OCI-LY7 (cell line): Measurements from ENCODE around the gene KLRC2. TPM values are rescaled to one million over a fixed set of nuclear protein-coding genes. Genes with fewer than 3 reads are reported as not detected.
"Not testable (repeated sequence)": the region's sequence is repeated elsewhere in the genome, so short reads cannot be mapped to it uniquely, and the experiment has no call there.

Experiments used
- BruUV-seq: library from RNA; stranded (reverse); fragments of 400-500 nt; replicated peaks from 2 replicates; lab custom pipeline; 2021; lab: Mats Ljungman, UMichigan
- CTCF ChIA-PET: fragments of 300-600 bp; sonication (Branson Sonifier 250); formaldehyde crosslinking; loops from one replicate; lab custom pipeline; 2022; ENCODE audit warnings: antibody characterized with exemption; ENCODE audit not compliant: unreplicated experiment; lab: Charles Lee
- POLR2A ChIA-PET: fragments of 300-600 bp; sonication (Branson Sonifier 250); formaldehyde crosslinking; loops from one replicate; lab custom pipeline; 2022; ENCODE audit warnings: antibody characterized with exemption; lab: Charles Lee
- DNase-seq: peaks from one replicate; pipeline ENCODE4 v3.0.0-alpha.2; 2015; ENCODE audit warnings: low spot score
- H2AFZ ChIP-seq: fragments of 200-600 bp; sonication (generic), shearing (Covaris generic); 2 replicates; pipeline ENCODE4 v1.6.1; 2014; ENCODE audit warnings: mild to moderate bottlenecking, antibody characterized with exemption, low read length, moderate library complexity
- H3K27ac ChIP-seq: fragments of 200-600 bp; sonication (generic); 2 replicates; pipeline ENCODE4 v1.5.1; 2014; ENCODE audit warnings: mixed run types, low read depth, mild to moderate bottlenecking, moderate library complexity, low read length, inconsistent platforms; ENCODE audit not compliant: poor library complexity, severe bottlenecking
- H3K36me3 ChIP-seq: fragments of 200-600 bp; sonication (generic); 2 replicates; pipeline ENCODE4 v1.6.1; 2014; ENCODE audit warnings: mild to moderate bottlenecking, antibody characterized with exemption, low read length, moderate library complexity, mixed read lengths; ENCODE audit not compliant: insufficient read depth
- H3K4me1 ChIP-seq: fragments of 200-600 bp; sonication (generic); 2 replicates; pipeline ENCODE4 v1.5.1; 2014; ENCODE audit warnings: mild to moderate bottlenecking, low read length; ENCODE audit not compliant: insufficient read depth, poor library complexity, severe bottlenecking
- H3K4me2 ChIP-seq: fragments of 200-600 bp; sonication (generic); 2 replicates; pipeline ENCODE4 v1.6.1; 2014; ENCODE audit warnings: mild to moderate bottlenecking, low read length
- H3K4me3 ChIP-seq: fragments of 200-600 bp; sonication (generic); 2 replicates; pipeline ENCODE4 v1.5.1; 2014; ENCODE audit warnings: mild to moderate bottlenecking, low read depth, low read length; ENCODE audit not compliant: poor library complexity, severe bottlenecking
- H3K79me2 ChIP-seq: fragments of 200-600 bp; sonication (generic); 2 replicates; pipeline ENCODE4 v1.6.1; 2016; ENCODE audit warnings: low read depth, mild to moderate bottlenecking, low read length, moderate library complexity, mixed read lengths; ENCODE audit not compliant: insufficient read depth
- H3K9me2 ChIP-seq: fragments of 200-600 bp; sonication (generic); 2 replicates; pipeline ENCODE4 v1.6.1; 2016; ENCODE audit warnings: mild to moderate bottlenecking, low read length, mixed read lengths; ENCODE audit not compliant: insufficient read depth
- H3K9me3 ChIP-seq: fragments of 200-600 bp; sonication (generic); 2 replicates; pipeline ENCODE4 v1.6.1; 2014; ENCODE audit warnings: mild to moderate bottlenecking, mixed run types, low read length, mixed read lengths
- H4K20me1 ChIP-seq: fragments of 200-600 bp; sonication (generic); 2 replicates; pipeline ENCODE4 v1.6.1; 2014; ENCODE audit warnings: mild to moderate bottlenecking, antibody characterized with exemption, low read length, moderate library complexity, mixed read lengths; ENCODE audit not compliant: insufficient read depth
- EZH2phosphoT487 ChIP-seq: fragments of 200-600 bp; sonication (generic); IDR thresholded peaks from 2 replicates; pipeline ENCODE4 v1.6.1; 2018; ENCODE audit warnings: low read depth, borderline replicate concordance, mild to moderate bottlenecking, mixed run types, antibody characterized with exemption, low read length, moderate library complexity, mixed read lengths
- intact Hi-C: fragments of 100-400 bp; cut with micrococcal nuclease; formaldehyde crosslinking; loops from one replicate; pipeline ENCODE4 v1.10.0; 2022; ENCODE audit not compliant: unreplicated experiment
- total RNA-seq, 2 experiments: library from RNA; depleted of rRNA in 1 of 2; stranded (reverse); fragments of >200 nt in 1 of 2; shearing (Covaris generic) in 1 of 2; gene quantifications; 2 replicates each; pipeline ENCODE4 v1.2.3, GENCODE V29; 2014 to 2022
- TF ChIP-seq, protein P1 (sequence below): fragments of 200-600 bp; sonication (generic); conservative IDR thresholded peaks from 2 replicates; pipeline ENCODE4 v1.5.1; 2014; ENCODE audit warnings: mild to moderate bottlenecking, antibody characterized with exemption, low read length, moderate library complexity, mixed read lengths

KLRC2 gene
- total RNA-seq, 2 experiments from 2014 or later: not detected

DNA sequence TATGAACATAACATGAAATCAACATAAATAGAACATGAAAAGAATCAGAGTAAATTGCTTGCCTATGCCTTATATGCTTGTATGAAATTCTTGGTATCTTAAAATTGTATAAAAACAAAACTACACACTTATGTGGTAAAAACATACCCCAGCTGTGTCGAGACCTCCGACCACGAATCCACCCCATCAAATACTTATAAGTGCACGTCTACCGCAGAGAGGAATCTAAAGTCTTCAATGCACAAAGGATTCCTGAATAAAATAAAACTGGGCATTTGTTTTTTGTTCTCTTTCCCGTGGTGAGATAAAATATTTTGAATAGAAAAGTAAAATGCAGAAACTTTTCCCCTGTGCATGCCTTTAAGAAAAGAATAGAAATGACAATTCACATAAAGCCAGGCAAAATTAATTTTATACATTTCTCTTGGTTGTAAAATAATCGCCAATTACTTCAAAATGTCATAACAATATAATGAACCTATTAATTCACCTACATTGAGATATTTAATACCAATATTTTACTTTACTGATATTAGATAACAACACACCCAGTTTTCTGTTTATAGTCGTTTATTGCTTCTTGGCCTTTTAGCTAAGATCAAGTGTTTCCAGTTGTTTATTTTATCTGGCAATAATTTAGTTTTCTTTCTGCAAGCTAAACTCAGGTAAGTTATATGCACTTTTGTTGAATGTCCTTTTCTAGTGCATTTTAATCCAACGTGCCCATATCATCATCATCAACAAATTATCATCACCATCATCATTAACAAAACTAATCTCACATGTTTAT lies 47.0 kb downstream of the KLRC2 start:
- H3K4me3 ChIP-seq: peak overlapping the region; percentile 68
- H3K27ac ChIP-seq: peak overlapping the region; percentile 97
- peak overlapping the region; percentile 91 for H2AFZ ChIP-seq
- ChIA-PET POLR2A (interaction anchor here (0.6 to 5.0 kb wide), 13 partner anchors 8 to 1390 kb away, joined by 3 to 41 read pairs (median 4); no protein-coding TSS in a partner anchor), CTCF (no interaction called here)
- intact Hi-C loops: loop anchor here (1.0 to 2.0 kb wide), 2 partner anchors 8 to 24 kb away; no protein-coding TSS in a partner anchor
- TF ChIP-seq, protein P1, sequence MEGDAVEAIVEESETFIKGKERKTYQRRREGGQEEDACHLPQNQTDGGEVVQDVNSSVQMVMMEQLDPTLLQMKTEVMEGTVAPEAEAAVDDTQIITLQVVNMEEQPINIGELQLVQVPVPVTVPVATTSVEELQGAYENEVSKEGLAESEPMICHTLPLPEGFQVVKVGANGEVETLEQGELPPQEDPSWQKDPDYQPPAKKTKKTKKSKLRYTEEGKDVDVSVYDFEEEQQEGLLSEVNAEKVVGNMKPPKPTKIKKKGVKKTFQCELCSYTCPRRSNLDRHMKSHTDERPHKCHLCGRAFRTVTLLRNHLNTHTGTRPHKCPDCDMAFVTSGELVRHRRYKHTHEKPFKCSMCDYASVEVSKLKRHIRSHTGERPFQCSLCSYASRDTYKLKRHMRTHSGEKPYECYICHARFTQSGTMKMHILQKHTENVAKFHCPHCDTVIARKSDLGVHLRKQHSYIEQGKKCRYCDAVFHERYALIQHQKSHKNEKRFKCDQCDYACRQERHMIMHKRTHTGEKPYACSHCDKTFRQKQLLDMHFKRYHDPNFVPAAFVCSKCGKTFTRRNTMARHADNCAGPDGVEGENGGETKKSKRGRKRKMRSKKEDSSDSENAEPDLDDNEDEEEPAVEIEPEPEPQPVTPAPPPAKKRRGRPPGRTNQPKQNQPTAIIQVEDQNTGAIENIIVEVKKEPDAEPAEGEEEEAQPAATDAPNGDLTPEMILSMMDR: no peak
- peaks cover 69% of the 10 kb centered on the region for H3K4me1 ChIP-seq
- peaks cover 19% of the 10 kb centered on the region for H3K9me3 ChIP-seq
- peaks cover 51% of the 10 kb centered on the region; the same call in 1 of the 2 replicates for H3K79me2 ChIP-seq
- H3K36me3 ChIP-seq: peaks cover 25% of the 10 kb centered on the region
- no peak for DNase-seq
- TSS peak; percentile 92 for BruUV-seq
- H4K20me1 ChIP-seq: no peaks in the 10 kb centered on the region
- peak overlapping the region; percentile 73 for H3K4me2 ChIP-seq
- no peaks in the 10 kb centered on the region for H3K9me2 ChIP-seq

- H3K27ac ChIP-seq: peak overlapping the region; percentile 97
These were observed 48.3 kb downstream of the KLRC2 start for GRCh38 chr12:10387498-10387897.

DNA sequence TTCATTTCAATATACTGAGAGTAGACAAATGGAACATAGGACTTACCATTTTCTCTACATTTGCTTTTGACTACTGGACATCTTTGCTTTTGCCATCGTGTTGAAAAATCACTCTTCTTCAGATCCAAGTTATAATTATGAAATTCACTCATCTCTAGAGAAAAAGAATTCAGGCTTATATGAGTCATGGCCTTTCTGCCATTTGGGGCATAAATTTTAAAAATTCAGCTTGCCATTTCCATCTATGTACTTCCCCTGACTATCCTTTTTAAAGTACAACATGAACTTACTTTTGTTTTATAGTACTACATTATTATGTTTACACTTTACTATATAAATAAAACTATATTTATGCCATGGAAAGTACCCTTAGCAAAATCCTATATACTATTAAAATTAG lies 49.0 kb downstream of the KLRC2 start:
- CTCF ChIA-PET: no interaction called here
- no TSS peak for BruUV-seq
- intact Hi-C loops: no loop called here

More at GRCh38 chr12:10387498-10387897, 48.3 kb downstream of the KLRC2 start:
- Histone ChIP-seq H3K79me2 (peaks cover 57% of the 10 kb centered on the region; the same call in 1 of the 2 replicates), H3K36me3 (peaks cover 37% of the 10 kb centered on the region), H3K4me1 (peaks cover 56% of the 10 kb centered on the region), H3K4me3 (peak overlapping the region; percentile 68), H3K4me2 (peak overlapping the region; percentile 73), H3K9me3 (peaks cover 32% of the 10 kb centered on the region), H2AFZ (peak overlapping the region; percentile 91; the same call in 1 of the 2 replicates)
- intact Hi-C loops, BruUV-seq, CTCF ChIA-PET, H4K20me1 ChIP-seq, H3K9me2 ChIP-seq, DNase-seq: not testable (repeated sequence)
- POLR2A ChIA-PET: interaction anchor here (0.9 to 5.0 kb wide), 9 partner anchors 9 to 649 kb away, joined by 3 to 41 read pairs (median 6); no protein-coding TSS in a partner anchor

More for the DNA sequence above, 49.0 kb downstream of the KLRC2 start:
- no peak for DNase-seq
- Histone ChIP-seq H3K9me3 (peaks cover 39% of the 10 kb centered on the region), H3K4me1 (peaks cover 50% of the 10 kb centered on the region), H3K79me2 (peaks cover 55% of the 10 kb centered on the region; the same call in 1 of the 2 replicates), H3K4me2 (peak overlapping the region; percentile 73), H3K27ac (peak overlapping the region; percentile 97), H2AFZ (peak overlapping the region; percentile 91; the same call in 1 of the 2 replicates), H3K4me3 (peak overlapping the region; percentile 68), H3K36me3 (peaks cover 44% of the 10 kb centered on the region), H3K9me2 (no peaks in the 10 kb centered on the region), H4K20me1 (no peaks in the 10 kb centered on the region)
- POLR2A ChIA-PET: interaction anchor here (0.9 to 5.0 kb wide), 10 partner anchors 10 to 648 kb away, joined by 4 to 41 read pairs (median 6); no protein-coding TSS in a partner anchor
- TF ChIP-seq, protein P1: no peak
- TF ChIP-seq EZH2phosphoT487: no peak
